ENCODE measurements around the gene ZNF688. TPM values are rescaled to one million over a fixed set of nuclear protein-coding genes. Genes with fewer than 3 reads are reported as not detected.

Gene ZNF688
- total and polyA plus RNA-seq, 2 experiments from 2014 or later: 4.0 to 4.4 TPM

GRCh38 chr16:30569281-30569680 is 2.2 kb downstream of the ZNF688 start:
- no peak overlapping the region for H3K27ac Mint-ChIP-seq
- 0 out of 2 replicates have a peak, but pooled peaks cover 9% of the 10 kb centered on the region for H3F3A ChIP-seq (replicated peaks; ENCODE audit: low read depth)
- no peaks in the 10 kb centered on the region for H3K27me3 ChIP-seq (ENCODE audit: insufficient read depth)
- H3K36me3 Mint-ChIP-seq (ENCODE audit: low read depth): no peaks in the 10 kb centered on the region
- no peak overlapping the region for H3K27ac ChIP-seq (ENCODE audit: low read depth)
- no peak overlapping the region for H3K4me3 ChIP-seq
- H3K79me2 ChIP-seq (replicated peaks; ENCODE audit: insufficient read depth): no peaks in the 10 kb centered on the region
- H3K36me3 ChIP-seq (ENCODE audit: insufficient read depth): no peaks in the 10 kb centered on the region
- H4K20me1 ChIP-seq (replicated peaks; ENCODE audit: insufficient read depth): no peaks in the 10 kb centered on the region; the same call in 1 of the 2 replicates
- H3K4me1 Mint-ChIP-seq: peaks cover 17% of the 10 kb centered on the region
- no peak overlapping the region for H2AFZ ChIP-seq
- ATAC-seq (no peak), DNase-seq (ENCODE audit: low spot score) (no peak)
- H3K9me2 ChIP-seq (ENCODE audit: insufficient read depth): no peaks in the 10 kb centered on the region
- H3K4me3 Mint-ChIP-seq: no peak overlapping the region
- H3K4me2 ChIP-seq: peak overlapping the region; percentile 49; the same call in 1 of the 2 replicates
- H3K9me3 Mint-ChIP-seq: no peaks in the 10 kb centered on the region; the same call in 2 of the 3 replicates
- H3K27me3 Mint-ChIP-seq (ENCODE audit: insufficient read depth, low read depth, poor library complexity): peaks cover 7% of the 10 kb centered on the region
- TF ChIP-seq EZH2phosphoT487 (IDR thresholded peaks at IDR 0.05; ENCODE audit: unreplicated experiment) (no peak), NANOG (IDR thresholded peaks at IDR 0.05; ENCODE audit: borderline replicate concordance) (no peak), STAT1 (IDR thresholded peaks at IDR 0.05; ENCODE audit: unreplicated experiment) (no peak), ZNF331 (CRISPR knock-in tag; IDR thresholded peaks at IDR 0.05; ENCODE audit: low read depth) (no peak), ZNF114 (CRISPR knock-in tag; IDR thresholded peaks at IDR 0.05) (no peak), ETS1 (IDR thresholded peaks at IDR 0.05) (no peak)
- peaks cover 18% of the 10 kb centered on the region for H3K4me1 ChIP-seq (ENCODE audit: insufficient read depth)

GRCh38 chr16:30567991-30568638 is 3.4 kb downstream of the ZNF688 start:
- Histone ChIP-seq H3K79me2 (replicated peaks; ENCODE audit: insufficient read depth) (no peaks in the 10 kb centered on the region), H3K4me1 (ENCODE audit: insufficient read depth) (peaks cover 18% of the 10 kb centered on the region), H2AFZ (no peak overlapping the region), H4K20me1 (replicated peaks; ENCODE audit: insufficient read depth) (no peaks in the 10 kb centered on the region; the same call in 1 of the 2 replicates), H3K4me3 (no peak overlapping the region), H3K36me3 (ENCODE audit: insufficient read depth) (no peaks in the 10 kb centered on the region), H3K27ac (ENCODE audit: low read depth) (no peak overlapping the region), H3F3A (replicated peaks; ENCODE audit: low read depth) (0 out of 2 replicates have a peak, but pooled peaks cover 9% of the 10 kb centered on the region), H3K4me2 (no peak overlapping the region), H3K27me3 (ENCODE audit: insufficient read depth) (no peaks in the 10 kb centered on the region), H3K9me2 (ENCODE audit: insufficient read depth) (no peaks in the 10 kb centered on the region)
- Mint-ChIP-seq H3K36me3 (ENCODE audit: low read depth) (no peaks in the 10 kb centered on the region), H3K27me3 (ENCODE audit: insufficient read depth, low read depth, poor library complexity) (peaks cover 7% of the 10 kb centered on the region), H3K9me3 (no peaks in the 10 kb centered on the region; the same call in 2 of the 3 replicates), H3K4me1 (peaks cover 15% of the 10 kb centered on the region), H3K4me3 (no peak overlapping the region), H3K27ac (no peak overlapping the region)
- ATAC-seq (no peak), DNase-seq (ENCODE audit: low spot score) (no peak)
- TF ChIP-seq ZNF114 (CRISPR knock-in tag; IDR thresholded peaks at IDR 0.05) (no peak), ZNF331 (CRISPR knock-in tag; IDR thresholded peaks at IDR 0.05; ENCODE audit: low read depth) (no peak), EZH2 (IDR thresholded peaks at IDR 0.05; ENCODE audit: low read depth, unreplicated experiment) (no peak), CTCF (conservative IDR thresholded peaks at IDR 0.05; ENCODE audit: low read depth in 2 of 2) (no peak), JUNB (IDR thresholded peaks at IDR 0.05; ENCODE audit: unreplicated experiment) (no peak), STAT1 (IDR thresholded peaks at IDR 0.05; ENCODE audit: unreplicated experiment) (no peak), CREB1 (CRISPR knock-in tag; IDR thresholded peaks at IDR 0.05; ENCODE audit: low read depth) (no peak), EZH2phosphoT487 (IDR thresholded peaks at IDR 0.05; ENCODE audit: unreplicated experiment) (no peak)
- TF ChIP-seq, protein P1, sequence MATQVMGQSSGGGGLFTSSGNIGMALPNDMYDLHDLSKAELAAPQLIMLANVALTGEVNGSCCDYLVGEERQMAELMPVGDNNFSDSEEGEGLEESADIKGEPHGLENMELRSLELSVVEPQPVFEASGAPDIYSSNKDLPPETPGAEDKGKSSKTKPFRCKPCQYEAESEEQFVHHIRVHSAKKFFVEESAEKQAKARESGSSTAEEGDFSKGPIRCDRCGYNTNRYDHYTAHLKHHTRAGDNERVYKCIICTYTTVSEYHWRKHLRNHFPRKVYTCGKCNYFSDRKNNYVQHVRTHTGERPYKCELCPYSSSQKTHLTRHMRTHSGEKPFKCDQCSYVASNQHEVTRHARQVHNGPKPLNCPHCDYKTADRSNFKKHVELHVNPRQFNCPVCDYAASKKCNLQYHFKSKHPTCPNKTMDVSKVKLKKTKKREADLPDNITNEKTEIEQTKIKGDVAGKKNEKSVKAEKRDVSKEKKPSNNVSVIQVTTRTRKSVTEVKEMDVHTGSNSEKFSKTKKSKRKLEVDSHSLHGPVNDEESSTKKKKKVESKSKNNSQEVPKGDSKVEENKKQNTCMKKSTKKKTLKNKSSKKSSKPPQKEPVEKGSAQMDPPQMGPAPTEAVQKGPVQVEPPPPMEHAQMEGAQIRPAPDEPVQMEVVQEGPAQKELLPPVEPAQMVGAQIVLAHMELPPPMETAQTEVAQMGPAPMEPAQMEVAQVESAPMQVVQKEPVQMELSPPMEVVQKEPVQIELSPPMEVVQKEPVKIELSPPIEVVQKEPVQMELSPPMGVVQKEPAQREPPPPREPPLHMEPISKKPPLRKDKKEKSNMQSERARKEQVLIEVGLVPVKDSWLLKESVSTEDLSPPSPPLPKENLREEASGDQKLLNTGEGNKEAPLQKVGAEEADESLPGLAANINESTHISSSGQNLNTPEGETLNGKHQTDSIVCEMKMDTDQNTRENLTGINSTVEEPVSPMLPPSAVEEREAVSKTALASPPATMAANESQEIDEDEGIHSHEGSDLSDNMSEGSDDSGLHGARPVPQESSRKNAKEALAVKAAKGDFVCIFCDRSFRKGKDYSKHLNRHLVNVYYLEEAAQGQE (IDR thresholded peaks at IDR 0.05; ENCODE audit: unreplicated experiment): no peak

Measured in GM23338 (cell line).